ENCODE measurements around the gene S1PR3. TPM values are rescaled to one million over a fixed set of nuclear protein-coding genes. Genes with fewer than 3 reads are reported as not detected.

S1PR3 gene
- total and polyA plus RNA-seq, 4 donors: 1.4 to 4.5 (median 2.9) TPM

DNA sequence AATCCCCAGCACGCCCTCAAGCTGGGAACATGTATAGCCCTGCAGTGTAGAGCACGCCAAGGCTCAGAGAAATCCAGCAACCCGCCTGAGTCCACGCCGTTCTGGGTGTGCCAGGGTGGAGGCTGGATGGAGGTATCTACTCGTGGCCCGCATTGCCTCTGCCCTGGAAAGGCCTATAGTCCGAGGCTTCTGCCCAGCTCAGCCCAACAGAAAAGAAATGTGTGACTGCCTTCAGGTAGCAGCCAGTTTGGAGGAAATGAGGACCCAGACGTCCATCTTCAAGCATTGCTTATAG, 18.2 kb downstream of the S1PR3 start:
- Histone ChIP-seq H3K27me3 (ENCODE audit: control insufficient read depth in 4 of 4, insufficient read depth in 4 of 4, low read length in 3 of 4) (no peaks in the 10 kb centered on the region), H3K27ac (ENCODE audit: low read depth in 1 of 2, low read length in 2 of 2) (no peak overlapping the region), H3K36me3 (ENCODE audit: control insufficient read depth in 4 of 4, insufficient read depth in 3 of 4, low read depth in 1 of 4, low read length in 3 of 4) (no peaks in the 10 kb centered on the region), H3K4me3 (ENCODE audit: low read depth in 1 of 3, low read length in 3 of 3) (no peak overlapping the region), H3K4me1 (ENCODE audit: control insufficient read depth in 4 of 4, insufficient read depth in 4 of 4, low read length in 3 of 4) (no peaks in the 10 kb centered on the region), H3K9me3 (ENCODE audit: control insufficient read depth in 4 of 4, low read length in 3 of 4) (no peaks in the 10 kb centered on the region), H3K9ac (ENCODE audit: low read depth in 1 of 2, low read length in 2 of 2) (no peak overlapping the region)
- WGBS: 92% methylated on average over 9 of the region's 9 CpGs
- TF ChIP-seq HNF4A (conservative IDR thresholded peaks at IDR 0.05) (no peak), GABPA (IDR thresholded peaks at IDR 0.05 in 1 of 2, conservative IDR thresholded peaks at IDR 0.05 in 1 of 2) (no peak), EGR1 (IDR thresholded peaks at IDR 0.05; ENCODE audit: low read depth in 2 of 2) (no peak), FOXA1 (IDR thresholded peaks at IDR 0.05) (no peak), RAD21 (IDR thresholded peaks at IDR 0.05) (no peak), SP1 (IDR thresholded peaks at IDR 0.05) (no peak), CTCF (IDR thresholded peaks at IDR 0.05; ENCODE audit: low read depth, low read length, missing input control) (no peak), NR2F2 (IDR thresholded peaks at IDR 0.05) (no peak), YY1 (IDR thresholded peaks at IDR 0.05) (no peak), FOXA2 (IDR thresholded peaks at IDR 0.05) (no peak), JUND (IDR thresholded peaks at IDR 0.05) (no peak), HNF4G (IDR thresholded peaks at IDR 0.05) (no peak), TAF1 (conservative IDR thresholded peaks at IDR 0.05) (no peak), RXRA (IDR thresholded peaks at IDR 0.05) (no peak)
- TF ChIP-seq, protein P1, sequence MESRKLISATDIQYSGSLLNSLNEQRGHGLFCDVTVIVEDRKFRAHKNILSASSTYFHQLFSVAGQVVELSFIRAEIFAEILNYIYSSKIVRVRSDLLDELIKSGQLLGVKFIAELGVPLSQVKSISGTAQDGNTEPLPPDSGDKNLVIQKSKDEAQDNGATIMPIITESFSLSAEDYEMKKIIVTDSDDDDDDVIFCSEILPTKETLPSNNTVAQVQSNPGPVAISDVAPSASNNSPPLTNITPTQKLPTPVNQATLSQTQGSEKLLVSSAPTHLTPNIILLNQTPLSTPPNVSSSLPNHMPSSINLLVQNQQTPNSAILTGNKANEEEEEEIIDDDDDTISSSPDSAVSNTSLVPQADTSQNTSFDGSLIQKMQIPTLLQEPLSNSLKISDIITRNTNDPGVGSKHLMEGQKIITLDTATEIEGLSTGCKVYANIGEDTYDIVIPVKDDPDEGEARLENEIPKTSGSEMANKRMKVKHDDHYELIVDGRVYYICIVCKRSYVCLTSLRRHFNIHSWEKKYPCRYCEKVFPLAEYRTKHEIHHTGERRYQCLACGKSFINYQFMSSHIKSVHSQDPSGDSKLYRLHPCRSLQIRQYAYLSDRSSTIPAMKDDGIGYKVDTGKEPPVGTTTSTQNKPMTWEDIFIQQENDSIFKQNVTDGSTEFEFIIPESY (IDR thresholded peaks at IDR 0.05): no peak
- TF ChIP-seq, protein P2, sequence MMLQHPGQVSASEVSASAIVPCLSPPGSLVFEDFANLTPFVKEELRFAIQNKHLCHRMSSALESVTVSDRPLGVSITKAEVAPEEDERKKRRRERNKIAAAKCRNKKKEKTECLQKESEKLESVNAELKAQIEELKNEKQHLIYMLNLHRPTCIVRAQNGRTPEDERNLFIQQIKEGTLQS (IDR thresholded peaks at IDR 0.05): no peak
- TF ChIP-seq, protein P3, sequence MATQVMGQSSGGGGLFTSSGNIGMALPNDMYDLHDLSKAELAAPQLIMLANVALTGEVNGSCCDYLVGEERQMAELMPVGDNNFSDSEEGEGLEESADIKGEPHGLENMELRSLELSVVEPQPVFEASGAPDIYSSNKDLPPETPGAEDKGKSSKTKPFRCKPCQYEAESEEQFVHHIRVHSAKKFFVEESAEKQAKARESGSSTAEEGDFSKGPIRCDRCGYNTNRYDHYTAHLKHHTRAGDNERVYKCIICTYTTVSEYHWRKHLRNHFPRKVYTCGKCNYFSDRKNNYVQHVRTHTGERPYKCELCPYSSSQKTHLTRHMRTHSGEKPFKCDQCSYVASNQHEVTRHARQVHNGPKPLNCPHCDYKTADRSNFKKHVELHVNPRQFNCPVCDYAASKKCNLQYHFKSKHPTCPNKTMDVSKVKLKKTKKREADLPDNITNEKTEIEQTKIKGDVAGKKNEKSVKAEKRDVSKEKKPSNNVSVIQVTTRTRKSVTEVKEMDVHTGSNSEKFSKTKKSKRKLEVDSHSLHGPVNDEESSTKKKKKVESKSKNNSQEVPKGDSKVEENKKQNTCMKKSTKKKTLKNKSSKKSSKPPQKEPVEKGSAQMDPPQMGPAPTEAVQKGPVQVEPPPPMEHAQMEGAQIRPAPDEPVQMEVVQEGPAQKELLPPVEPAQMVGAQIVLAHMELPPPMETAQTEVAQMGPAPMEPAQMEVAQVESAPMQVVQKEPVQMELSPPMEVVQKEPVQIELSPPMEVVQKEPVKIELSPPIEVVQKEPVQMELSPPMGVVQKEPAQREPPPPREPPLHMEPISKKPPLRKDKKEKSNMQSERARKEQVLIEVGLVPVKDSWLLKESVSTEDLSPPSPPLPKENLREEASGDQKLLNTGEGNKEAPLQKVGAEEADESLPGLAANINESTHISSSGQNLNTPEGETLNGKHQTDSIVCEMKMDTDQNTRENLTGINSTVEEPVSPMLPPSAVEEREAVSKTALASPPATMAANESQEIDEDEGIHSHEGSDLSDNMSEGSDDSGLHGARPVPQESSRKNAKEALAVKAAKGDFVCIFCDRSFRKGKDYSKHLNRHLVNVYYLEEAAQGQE (IDR thresholded peaks at IDR 0.05): no peak
- TF ChIP-seq, protein P4, sequence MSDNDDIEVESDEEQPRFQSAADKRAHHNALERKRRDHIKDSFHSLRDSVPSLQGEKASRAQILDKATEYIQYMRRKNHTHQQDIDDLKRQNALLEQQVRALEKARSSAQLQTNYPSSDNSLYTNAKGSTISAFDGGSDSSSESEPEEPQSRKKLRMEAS (IDR thresholded peaks at IDR 0.05): no peak
- no peak for DNase-seq (ENCODE audit: low spot score)

- DNase-seq (ENCODE audit: low spot score): no peak
- no peaks in the 10 kb centered on the region for H3K4me1 ChIP-seq (ENCODE audit: control insufficient read depth in 4 of 4, insufficient read depth in 4 of 4, low read length in 3 of 4)
- H3K9me3 ChIP-seq (ENCODE audit: control insufficient read depth in 4 of 4, low read length in 3 of 4): no peaks in the 10 kb centered on the region
- no peaks in the 10 kb centered on the region for H3K27me3 ChIP-seq (ENCODE audit: control insufficient read depth in 4 of 4, insufficient read depth in 4 of 4, low read length in 3 of 4)
- H3K4me3 ChIP-seq (ENCODE audit: low read depth in 1 of 3, low read length in 3 of 3): no peak overlapping the region
- H3K36me3 ChIP-seq (ENCODE audit: control insufficient read depth in 4 of 4, insufficient read depth in 3 of 4, low read depth in 1 of 4, low read length in 3 of 4): no peaks in the 10 kb centered on the region
- WGBS: 85% methylated on average over 10 of the region's 10 CpGs
- no peak overlapping the region for H3K27ac ChIP-seq (ENCODE audit: low read depth in 1 of 2, low read length in 2 of 2)
- no peak overlapping the region for H3K9ac ChIP-seq (ENCODE audit: low read depth in 1 of 2, low read length in 2 of 2)
- TF ChIP-seq GABPA (IDR thresholded peaks at IDR 0.05 in 1 of 2, conservative IDR thresholded peaks at IDR 0.05 in 1 of 2) (no peak), HNF4G (IDR thresholded peaks at IDR 0.05) (no peak), SP1 (IDR thresholded peaks at IDR 0.05) (no peak), HNF4A (conservative IDR thresholded peaks at IDR 0.05) (no peak), YY1 (IDR thresholded peaks at IDR 0.05) (no peak), NR2F2 (IDR thresholded peaks at IDR 0.05) (no peak), CTCF (IDR thresholded peaks at IDR 0.05; ENCODE audit: low read depth, low read length, missing input control) (no peak), RXRA (IDR thresholded peaks at IDR 0.05) (no peak), JUND (IDR thresholded peaks at IDR 0.05) (no peak), TAF1 (conservative IDR thresholded peaks at IDR 0.05) (no peak), FOXA1 (IDR thresholded peaks at IDR 0.05) (no peak)
- TF ChIP-seq, protein P4 (IDR thresholded peaks at IDR 0.05): no peak
- TF ChIP-seq, protein P1 (IDR thresholded peaks at IDR 0.05): no peak
Observed at GRCh38 chr9:89010056-89010455, 18.8 kb downstream of the S1PR3 start.
